GM13977 (cell line): Measurements from ENCODE around the gene CEACAM21.

Experiments
- DNase-seq: peaks from one replicate; pipeline ENCODE4 v3.0.0; 2012; ENCODE audit warnings: low spot score
- in situ Hi-C: fragments of 300-500 bp; cut with MboI; formaldehyde crosslinking; loops from one replicate; pipeline ENCODE4 v1.12.0; 2022; ENCODE audit warnings: low sequenced_read_pairs, low pct_unique_long_range_greater_than_20kb, mixed read lengths, inconsistent platforms; ENCODE audit not compliant: unreplicated experiment
- TF ChIP-seq, protein P1 (sequence below): IDR thresholded peaks from 2 replicates; pipeline ENCODE4 v1.5.1; 2012; ENCODE audit warnings: mild to moderate bottlenecking, control low read depth; ENCODE audit not compliant: insufficient read depth; ENCODE audit errors: extremely low read depth, missing control alignments

Gene CEACAM21

DNA sequence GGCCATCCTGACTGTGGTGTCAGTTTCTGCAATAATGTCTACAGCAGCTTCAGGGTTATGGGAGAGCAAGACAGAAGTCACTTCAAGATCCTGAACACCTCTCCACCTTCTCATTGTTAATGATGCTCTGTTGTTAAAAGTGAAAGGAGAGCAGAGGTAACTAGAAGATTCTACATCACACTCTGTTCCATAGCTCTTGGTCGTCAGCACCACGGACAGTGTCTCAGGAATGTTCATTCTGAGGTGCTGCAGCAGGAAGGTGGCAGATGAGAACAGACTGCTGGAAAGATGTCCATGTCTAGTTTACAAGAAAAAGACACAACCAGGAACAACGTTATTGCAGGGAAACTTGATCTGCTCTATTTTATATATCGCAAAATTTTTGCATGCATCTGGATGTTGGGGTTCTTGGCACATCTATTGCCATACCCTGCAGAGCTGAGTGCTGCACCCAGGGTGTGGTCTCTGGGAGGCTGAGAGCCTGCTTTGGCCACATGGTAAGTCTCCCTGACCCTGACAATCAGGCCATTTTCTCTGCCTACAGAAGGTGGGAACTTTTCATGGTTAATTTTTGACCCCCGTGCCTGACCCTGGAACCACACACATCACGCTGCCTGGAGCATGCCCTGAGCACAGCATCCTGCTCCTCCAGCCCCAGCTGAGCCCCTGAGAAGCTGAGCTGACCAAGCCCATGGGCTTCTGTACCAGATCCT, 12.7 kb downstream of the CEACAM21 start:
- DNase-seq: peak; percentile 34
- TF ChIP-seq, protein P1, sequence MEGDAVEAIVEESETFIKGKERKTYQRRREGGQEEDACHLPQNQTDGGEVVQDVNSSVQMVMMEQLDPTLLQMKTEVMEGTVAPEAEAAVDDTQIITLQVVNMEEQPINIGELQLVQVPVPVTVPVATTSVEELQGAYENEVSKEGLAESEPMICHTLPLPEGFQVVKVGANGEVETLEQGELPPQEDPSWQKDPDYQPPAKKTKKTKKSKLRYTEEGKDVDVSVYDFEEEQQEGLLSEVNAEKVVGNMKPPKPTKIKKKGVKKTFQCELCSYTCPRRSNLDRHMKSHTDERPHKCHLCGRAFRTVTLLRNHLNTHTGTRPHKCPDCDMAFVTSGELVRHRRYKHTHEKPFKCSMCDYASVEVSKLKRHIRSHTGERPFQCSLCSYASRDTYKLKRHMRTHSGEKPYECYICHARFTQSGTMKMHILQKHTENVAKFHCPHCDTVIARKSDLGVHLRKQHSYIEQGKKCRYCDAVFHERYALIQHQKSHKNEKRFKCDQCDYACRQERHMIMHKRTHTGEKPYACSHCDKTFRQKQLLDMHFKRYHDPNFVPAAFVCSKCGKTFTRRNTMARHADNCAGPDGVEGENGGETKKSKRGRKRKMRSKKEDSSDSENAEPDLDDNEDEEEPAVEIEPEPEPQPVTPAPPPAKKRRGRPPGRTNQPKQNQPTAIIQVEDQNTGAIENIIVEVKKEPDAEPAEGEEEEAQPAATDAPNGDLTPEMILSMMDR: no peak
- in situ Hi-C loops: no loop called here

DNA sequence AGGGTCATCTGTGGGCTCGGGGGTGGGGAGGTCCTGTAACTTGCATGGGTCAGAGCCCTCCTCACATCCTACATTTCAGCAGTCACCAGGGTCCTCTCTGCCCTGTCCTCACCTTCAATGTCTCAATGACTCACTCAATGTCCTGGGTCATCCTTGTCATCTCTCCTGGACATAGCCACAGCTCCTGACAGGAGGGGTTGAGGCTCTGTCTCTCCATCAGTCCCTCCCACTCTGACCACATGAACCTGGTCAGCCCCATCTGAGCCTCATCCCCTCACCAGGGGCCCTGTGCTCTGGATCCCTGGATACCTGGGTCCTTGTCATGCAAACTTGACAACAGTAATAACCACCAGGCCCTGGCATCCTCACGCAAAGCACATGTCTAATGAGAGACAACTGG, 13.4 kb downstream of the CEACAM21 start:
- in situ Hi-C loops: no loop called here
- TF ChIP-seq, protein P1: no peak
- no peak for DNase-seq

DNA sequence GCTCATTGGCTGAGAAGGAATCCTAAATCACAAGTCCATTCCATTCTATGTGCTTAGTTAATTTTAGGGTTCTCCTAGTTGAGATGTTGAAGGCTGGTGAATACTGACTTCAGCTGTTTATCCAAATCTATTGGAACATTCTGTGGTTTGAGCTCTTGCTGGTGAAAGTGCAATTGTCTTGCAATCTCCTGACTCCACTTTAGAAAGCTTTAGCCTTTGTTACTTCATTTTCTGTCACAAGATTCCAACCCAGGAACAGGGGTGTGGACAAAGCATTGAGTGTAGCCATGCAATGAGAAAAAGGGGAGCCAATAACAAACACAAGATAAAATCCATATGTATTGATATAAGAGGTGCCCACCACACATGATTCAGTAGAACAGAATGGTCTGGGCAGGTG, 15.0 kb downstream of the CEACAM21 start:
- TF ChIP-seq, protein P1: no peak
- no peak for DNase-seq
- in situ Hi-C loops: no loop called here

DNA sequence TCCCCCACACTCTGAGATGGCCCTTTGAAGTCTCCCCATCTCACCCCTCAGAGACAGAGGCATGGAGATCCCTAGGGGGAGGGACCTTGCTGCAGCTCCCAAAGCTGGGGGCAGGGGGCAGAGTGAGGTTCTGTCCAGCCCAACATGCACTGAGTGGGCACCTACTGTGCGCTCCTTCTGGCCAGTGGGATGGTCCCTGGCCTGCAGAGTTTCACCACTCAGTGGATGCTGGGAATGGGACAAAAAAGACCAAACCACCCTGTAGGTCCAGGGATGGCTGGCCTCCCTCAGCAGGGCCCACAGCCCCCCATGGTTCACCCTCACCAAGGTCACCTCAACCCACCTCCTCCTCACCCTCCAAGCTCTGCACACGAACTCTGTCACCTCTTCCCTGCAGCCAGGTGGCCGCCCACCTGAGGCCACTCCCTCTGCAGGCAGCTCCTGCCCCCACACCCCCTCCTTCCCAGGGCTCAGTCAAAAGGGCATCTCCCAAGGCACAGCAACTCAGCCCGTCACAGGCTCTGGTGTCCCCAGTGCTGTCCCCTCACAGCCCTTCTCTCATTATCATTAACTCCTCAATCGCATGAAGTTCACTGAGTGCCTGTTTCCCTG, 16.1 kb downstream of the CEACAM21 start:
- DNase-seq: no peak
- in situ Hi-C loops: no loop called here
- TF ChIP-seq, protein P1: no peak

DNA sequence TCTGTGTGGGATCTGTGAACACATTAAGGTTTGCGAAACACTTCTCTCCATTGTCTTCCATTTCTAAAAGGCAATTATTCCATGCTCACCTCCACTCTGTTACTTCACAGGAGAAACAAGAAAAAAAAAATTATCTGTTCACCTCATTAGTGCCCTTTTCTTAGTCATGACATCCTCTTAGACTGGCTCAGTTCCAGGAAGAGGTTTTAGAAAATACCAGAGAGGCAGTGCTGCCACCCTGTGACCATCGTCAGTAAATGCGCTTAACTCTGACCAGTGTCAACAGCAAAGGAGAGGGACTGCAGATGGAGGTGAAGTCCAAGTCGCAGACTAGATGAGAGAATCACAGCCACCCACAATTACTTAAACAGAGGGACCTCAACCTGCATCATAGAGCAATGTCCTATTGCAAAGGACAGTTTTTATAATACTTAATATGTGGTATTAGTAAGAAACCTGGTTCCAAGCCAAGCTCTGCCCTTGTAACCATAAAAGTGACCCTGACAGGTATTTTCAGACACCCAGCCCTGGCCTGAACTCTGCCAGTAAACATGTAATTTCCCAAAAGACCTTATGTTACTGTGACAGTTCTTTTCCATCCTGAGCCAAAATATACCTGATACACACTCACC, 19.4 kb downstream of the CEACAM21 start:
- TF ChIP-seq, protein P1: peak; percentile 86
- in situ Hi-C loops: no loop called here
- DNase-seq: peak; percentile 79

DNA sequence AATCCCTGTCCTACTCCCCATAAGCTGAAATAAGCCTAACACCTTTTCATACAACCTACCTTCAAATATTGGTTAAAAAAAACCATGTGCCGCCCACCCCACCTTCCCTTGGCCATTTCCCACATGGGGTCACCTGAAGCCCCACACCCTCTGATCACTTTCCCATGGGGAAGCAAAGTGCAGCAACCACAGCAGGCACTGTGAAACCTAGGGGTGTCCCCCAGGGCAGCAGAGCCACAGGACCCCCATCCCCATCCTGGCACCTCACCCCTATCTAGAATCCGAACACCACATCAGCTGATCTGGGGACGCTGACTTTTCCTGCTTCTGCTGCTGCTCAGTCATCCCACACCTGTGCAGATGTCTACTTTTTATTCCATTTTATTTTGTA, 19.9 kb downstream of the CEACAM21 start:
- in situ Hi-C loops: no loop called here

More for the DNA sequence above, 19.9 kb downstream of the CEACAM21 start:
- TF ChIP-seq, protein P1: no peak
- no peak for DNase-seq
